ENCODE measurements around the gene NADSYN1.

Gene NADSYN1

GRCh38 chr11:71474141-71474770 is 21.3 kb downstream of the NADSYN1 start:
- TF ChIP-seq CTCF (IDR thresholded peaks at IDR 0.05; ENCODE audit: insufficient read depth, low read length, poor library complexity, severe bottlenecking) = no peak
- TF ChIP-seq EZH2phosphoT487 (conservative IDR thresholded peaks at IDR 0.05; ENCODE audit: low read length) = no peak
- Histone ChIP-seq H3K4me2 (ENCODE audit: low read depth, low read length, poor library complexity, severe bottlenecking) (no peak overlapping the region), H3K9me2 (replicated peaks; ENCODE audit: insufficient read depth, low read length) (no peaks in the 10 kb centered on the region), H3K4me3 (ENCODE audit: insufficient read depth, low read length, poor library complexity, severe bottlenecking) (no peak overlapping the region), H3F3A (ENCODE audit: insufficient read depth) (no peaks in the 10 kb centered on the region), H3K9ac (ENCODE audit: low read length) (no peak overlapping the region), H3K9me3 (ENCODE audit: insufficient read depth, low read length) (no peaks in the 10 kb centered on the region), H3K27ac (ENCODE audit: low read depth, low read length) (no peak overlapping the region), H4K20me1 (ENCODE audit: low read depth, low read length) (no peaks in the 10 kb centered on the region), H3K27me3 (ENCODE audit: low read length) (no peaks in the 10 kb centered on the region), H3K79me2 (ENCODE audit: insufficient read depth, low read length) (no peaks in the 10 kb centered on the region), H2AFZ (ENCODE audit: low read depth, low read length, severe bottlenecking) (no peak overlapping the region), H3K36me3 (ENCODE audit: low read length) (no peaks in the 10 kb centered on the region)

- TF ChIP-seq CTCF (IDR thresholded peaks at IDR 0.05; ENCODE audit: insufficient read depth, low read length, poor library complexity, severe bottlenecking) = no peak
- no peak for TF ChIP-seq EZH2phosphoT487 (conservative IDR thresholded peaks at IDR 0.05; ENCODE audit: low read length)
- Histone ChIP-seq H3K36me3 (ENCODE audit: low read length) (no peaks in the 10 kb centered on the region), H3K9me3 (ENCODE audit: insufficient read depth, low read length) (no peaks in the 10 kb centered on the region), H3K4me3 (ENCODE audit: insufficient read depth, low read length, poor library complexity, severe bottlenecking) (no peak overlapping the region), H3K9ac (ENCODE audit: low read length) (no peak overlapping the region), H2AFZ (ENCODE audit: low read depth, low read length, severe bottlenecking) (no peak overlapping the region), H3K4me2 (ENCODE audit: low read depth, low read length, poor library complexity, severe bottlenecking) (no peak overlapping the region), H3K79me2 (ENCODE audit: insufficient read depth, low read length) (no peaks in the 10 kb centered on the region), H4K20me1 (ENCODE audit: low read depth, low read length) (no peaks in the 10 kb centered on the region), H3K27ac (ENCODE audit: low read depth, low read length) (no peak overlapping the region), H3K27me3 (ENCODE audit: low read length) (no peaks in the 10 kb centered on the region), H3K9me2 (replicated peaks; ENCODE audit: insufficient read depth, low read length) (no peaks in the 10 kb centered on the region), H3F3A (ENCODE audit: insufficient read depth) (no peaks in the 10 kb centered on the region)
These were observed 21.9 kb downstream of the NADSYN1 start for GRCh38 chr11:71474771-71475483.

GRCh38 chr11:71476031-71476430 is 23.0 kb downstream of the NADSYN1 start:
- no peaks in the 10 kb centered on the region for H3K9me3 ChIP-seq (ENCODE audit: insufficient read depth, low read length)
- H3K27me3 ChIP-seq (ENCODE audit: low read length) = no peaks in the 10 kb centered on the region
- H3K4me3 ChIP-seq (ENCODE audit: insufficient read depth, low read length, poor library complexity, severe bottlenecking) = no peak overlapping the region
- no peaks in the 10 kb centered on the region for H3K9me2 ChIP-seq (replicated peaks; ENCODE audit: insufficient read depth, low read length)
- no peak for TF ChIP-seq EZH2phosphoT487 (conservative IDR thresholded peaks at IDR 0.05; ENCODE audit: low read length)
- no peak for TF ChIP-seq CTCF (IDR thresholded peaks at IDR 0.05; ENCODE audit: insufficient read depth, low read length, poor library complexity, severe bottlenecking)
- no peak overlapping the region for H3K4me2 ChIP-seq (ENCODE audit: low read depth, low read length, poor library complexity, severe bottlenecking)
- H3F3A ChIP-seq (ENCODE audit: insufficient read depth) = no peaks in the 10 kb centered on the region
- no peaks in the 10 kb centered on the region for H3K79me2 ChIP-seq (ENCODE audit: insufficient read depth, low read length)
- H4K20me1 ChIP-seq (ENCODE audit: low read depth, low read length) = no peaks in the 10 kb centered on the region
- H3K36me3 ChIP-seq (ENCODE audit: low read length) = no peaks in the 10 kb centered on the region
- H2AFZ ChIP-seq (ENCODE audit: low read depth, low read length, severe bottlenecking) = no peak overlapping the region
- H3K27ac ChIP-seq (ENCODE audit: low read depth, low read length) = no peak overlapping the region
- H3K9ac ChIP-seq (ENCODE audit: low read length) = no peak overlapping the region

All from SU-DHL-6 (cell line).